Spleen (tissue), 7 donors: ENCODE measurements around the gene PSMD10.

ENCODE experiments used
- POLR2A ChIP-seq, 3 donors: fragments of 450-650 bp; IDR thresholded peaks; one replicate each; pipeline ENCODE4 v1.5.1; 2017; ENCODE audit warnings: antibody characterized with exemption in 3 of 3, mild to moderate bottlenecking in 1 of 3
- TF ChIP-seq, protein P1 (sequence below), 11 experiments: fragments of 200-600 bp in 7 of 11; fragments of 450-650 bp in 4 of 11; sonication (generic) in 4 of 11; IDR thresholded peaks in 8 of 11; conservative IDR thresholded peaks in 3 of 11; 1 replicate in 7 of 11; 2 replicates in 4 of 11; pipeline versions ENCODE4 v1.4.0 to v1.8.0; 2016 to 2021; ENCODE audit warnings: antibody characterized with exemption in 11 of 11, inconsistent platforms in 4 of 11, mild to moderate bottlenecking in 1 of 11
- donor health status: DM: no; HTN: no; CAD: no; lungs with moderate emphysema.
- donor health status: DM: no; HTN: no; CAD: no.
- donor health status: DM: no; HTN: no; CAD: no.

DNA sequence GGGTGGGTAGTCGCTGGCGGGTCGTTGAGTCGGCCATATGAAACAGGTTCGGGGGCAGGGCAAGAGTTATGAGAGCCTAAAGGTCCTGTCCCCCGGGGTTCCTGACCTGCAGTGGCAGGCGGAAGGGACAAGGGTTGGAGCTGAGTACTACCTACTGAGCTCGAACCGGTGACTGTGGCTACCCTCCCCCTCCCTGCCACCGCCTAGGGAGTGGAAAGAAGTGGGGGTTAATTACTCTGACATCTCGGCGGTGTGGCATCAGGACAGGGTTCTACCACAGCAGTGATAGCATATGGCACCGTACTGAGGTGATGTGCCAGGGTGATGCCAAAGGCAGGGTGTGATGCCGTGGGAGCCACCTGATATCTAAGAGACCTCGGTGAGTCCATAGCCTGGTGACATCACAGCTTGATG is 543 bp upstream of the PSMD10 start:
- TF ChIP-seq, protein P1, sequence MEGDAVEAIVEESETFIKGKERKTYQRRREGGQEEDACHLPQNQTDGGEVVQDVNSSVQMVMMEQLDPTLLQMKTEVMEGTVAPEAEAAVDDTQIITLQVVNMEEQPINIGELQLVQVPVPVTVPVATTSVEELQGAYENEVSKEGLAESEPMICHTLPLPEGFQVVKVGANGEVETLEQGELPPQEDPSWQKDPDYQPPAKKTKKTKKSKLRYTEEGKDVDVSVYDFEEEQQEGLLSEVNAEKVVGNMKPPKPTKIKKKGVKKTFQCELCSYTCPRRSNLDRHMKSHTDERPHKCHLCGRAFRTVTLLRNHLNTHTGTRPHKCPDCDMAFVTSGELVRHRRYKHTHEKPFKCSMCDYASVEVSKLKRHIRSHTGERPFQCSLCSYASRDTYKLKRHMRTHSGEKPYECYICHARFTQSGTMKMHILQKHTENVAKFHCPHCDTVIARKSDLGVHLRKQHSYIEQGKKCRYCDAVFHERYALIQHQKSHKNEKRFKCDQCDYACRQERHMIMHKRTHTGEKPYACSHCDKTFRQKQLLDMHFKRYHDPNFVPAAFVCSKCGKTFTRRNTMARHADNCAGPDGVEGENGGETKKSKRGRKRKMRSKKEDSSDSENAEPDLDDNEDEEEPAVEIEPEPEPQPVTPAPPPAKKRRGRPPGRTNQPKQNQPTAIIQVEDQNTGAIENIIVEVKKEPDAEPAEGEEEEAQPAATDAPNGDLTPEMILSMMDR (IDR thresholded peaks at IDR 0.05 in 8 of 11, conservative IDR thresholded peaks at IDR 0.05 in 3 of 11) = no peak
- no peak for TF ChIP-seq POLR2A (IDR thresholded peaks at IDR 0.05)
